ENCODE data around the gene VWA8. TPM values are rescaled to one million over a fixed set of nuclear protein-coding genes. Genes with fewer than 3 reads are reported as not detected.
A peak's percentile ranks its signal among the peaks of the same experiment; 100 is the strongest.

VWA8 gene
- total RNA-seq, 1 experiment from 2014 or later, result 22.6 TPM

- no peaks in the 10 kb centered on the region for H3K9me3 ChIP-seq (ENCODE audit: control insufficient read depth in 1 of 2, insufficient read depth in 1 of 2, low read depth in 1 of 2, low read length in 2 of 2)
- DNase-seq (ENCODE audit: low read depth, low spot score), result no peak
- H4K20me1 ChIP-seq (ENCODE audit: insufficient read depth), result no peaks in the 10 kb centered on the region
- ATAC-seq, result peak; percentile 84
- RAD21 ChIA-PET (ENCODE audit: low non-redundant PET in 1 of 2, low total read pairs in 2 of 2, uncharacterized antibody in 2 of 2, unreplicated experiment in 2 of 2), result no interaction called here
- intact Hi-C loops (cut with micrococcal nuclease), result no loop called here
- H3K4me3 ChIP-seq (replicated peaks in 1 of 2; ENCODE audit: low read depth in 1 of 2, low read length in 2 of 2), result no peak overlapping the region
- no peak for TF ChIP-seq EZH2 (IDR thresholded peaks at IDR 0.05)
- peak in 2 of 3 experiments; percentile 41 to 42; a peak in 4 of 6 replicates for TF ChIP-seq CTCF (IDR thresholded peaks at IDR 0.05 in 2 of 3, conservative IDR thresholded peaks at IDR 0.05 in 1 of 3; ENCODE audit: borderline replicate concordance in 1 of 3, insufficient read depth in 1 of 3, low read depth in 2 of 3, low read length in 2 of 3)
- TF ChIP-seq POLR2AphosphoS5 (IDR thresholded peaks at IDR 0.05; ENCODE audit: low read depth, low read length), result no peak
- no peak overlapping the region for H3K4me2 ChIP-seq (ENCODE audit: low read length)
- H3K9me2 ChIP-seq (ENCODE audit: insufficient read depth), result no peaks in the 10 kb centered on the region
- H2AFZ ChIP-seq (ENCODE audit: low read depth, low read length, poor library complexity, severe bottlenecking), result no peak overlapping the region
- H3K4me1 ChIP-seq (ENCODE audit: control insufficient read depth in 1 of 2, insufficient read depth in 2 of 2, low read length in 2 of 2), result peaks cover 5 to 26% of the 10 kb centered on the region in 2 experiments; a peak in 3 of 4 replicates
- BruUV-seq (replicated peaks), result no TSS peak
- H3K79me2 ChIP-seq (ENCODE audit: insufficient read depth, low read length), result no peaks in the 10 kb centered on the region
- H3K27ac ChIP-seq (ENCODE audit: low read depth, low read length), result no peak overlapping the region
- H3K36me3 ChIP-seq (ENCODE audit: control insufficient read depth in 1 of 2, insufficient read depth in 2 of 2, low read length in 2 of 2), result no peaks in the 10 kb centered on the region; a peak in 1 of 4 replicates
- POLR2A ChIA-PET, result no interaction called here
- CTCF ChIA-PET, result no interaction called here
- H3K27me3 ChIP-seq (ENCODE audit: insufficient read depth, low read length), result no peaks in the 10 kb centered on the region
- H3K9ac ChIP-seq (ENCODE audit: low read length), result no peak overlapping the region
Measured at GRCh38 chr13:41587490-41587889, 373.4 kb downstream of the VWA8 start.

GRCh38 chr13:41586216-41586615 is 374.7 kb downstream of the VWA8 start:
- POLR2A ChIA-PET, result no interaction called here
- TF ChIP-seq CBX3 (IDR thresholded peaks at IDR 0.05; ENCODE audit: low read depth), result no peak
- no peak for TF ChIP-seq POLR2AphosphoS5 (IDR thresholded peaks at IDR 0.05; ENCODE audit: low read depth, low read length)
- TF ChIP-seq, protein P1, sequence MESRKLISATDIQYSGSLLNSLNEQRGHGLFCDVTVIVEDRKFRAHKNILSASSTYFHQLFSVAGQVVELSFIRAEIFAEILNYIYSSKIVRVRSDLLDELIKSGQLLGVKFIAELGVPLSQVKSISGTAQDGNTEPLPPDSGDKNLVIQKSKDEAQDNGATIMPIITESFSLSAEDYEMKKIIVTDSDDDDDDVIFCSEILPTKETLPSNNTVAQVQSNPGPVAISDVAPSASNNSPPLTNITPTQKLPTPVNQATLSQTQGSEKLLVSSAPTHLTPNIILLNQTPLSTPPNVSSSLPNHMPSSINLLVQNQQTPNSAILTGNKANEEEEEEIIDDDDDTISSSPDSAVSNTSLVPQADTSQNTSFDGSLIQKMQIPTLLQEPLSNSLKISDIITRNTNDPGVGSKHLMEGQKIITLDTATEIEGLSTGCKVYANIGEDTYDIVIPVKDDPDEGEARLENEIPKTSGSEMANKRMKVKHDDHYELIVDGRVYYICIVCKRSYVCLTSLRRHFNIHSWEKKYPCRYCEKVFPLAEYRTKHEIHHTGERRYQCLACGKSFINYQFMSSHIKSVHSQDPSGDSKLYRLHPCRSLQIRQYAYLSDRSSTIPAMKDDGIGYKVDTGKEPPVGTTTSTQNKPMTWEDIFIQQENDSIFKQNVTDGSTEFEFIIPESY (IDR thresholded peaks at IDR 0.05; ENCODE audit: extremely low read depth, insufficient replicate concordance, low read length), result no peak
- no peak for TF ChIP-seq EGR1 (IDR thresholded peaks at IDR 0.05; ENCODE audit: low read depth)
- no peak for TF ChIP-seq YY1 (IDR thresholded peaks at IDR 0.05; ENCODE audit: extremely low read depth, insufficient replicate concordance, low read depth, low read length)
- TF ChIP-seq EZH2phosphoT487 (IDR thresholded peaks at IDR 0.05; ENCODE audit: borderline replicate concordance), result no peak
- TF ChIP-seq REST (IDR thresholded peaks at IDR 0.05; ENCODE audit: low read depth), result no peak
- no peak overlapping the region for H3K4me2 ChIP-seq (ENCODE audit: low read length)

More at GRCh38 chr13:41586216-41586615, 374.7 kb downstream of the VWA8 start:
- Histone ChIP-seq H2AFZ (ENCODE audit: low read depth, low read length, poor library complexity, severe bottlenecking) (no peak overlapping the region), H3K9me3 (ENCODE audit: control insufficient read depth in 1 of 2, insufficient read depth in 1 of 2, low read depth in 1 of 2, low read length in 2 of 2) (no peaks in the 10 kb centered on the region), H3K4me3 (replicated peaks in 1 of 2; ENCODE audit: low read depth in 1 of 2, low read length in 2 of 2) (no peak overlapping the region), H3K4me1 (ENCODE audit: control insufficient read depth in 1 of 2, insufficient read depth in 2 of 2, low read length in 2 of 2) (peaks cover 5 to 25% of the 10 kb centered on the region in 2 experiments; a peak in 3 of 4 replicates), H3K27ac (ENCODE audit: low read depth, low read length) (no peak overlapping the region), H3K36me3 (ENCODE audit: control insufficient read depth in 1 of 2, insufficient read depth in 2 of 2, low read length in 2 of 2) (no peaks in the 10 kb centered on the region; a peak in 1 of 4 replicates), H3K79me2 (ENCODE audit: insufficient read depth, low read length) (no peaks in the 10 kb centered on the region), H3K9ac (ENCODE audit: low read length) (no peak overlapping the region), H3K27me3 (ENCODE audit: insufficient read depth, low read length) (no peaks in the 10 kb centered on the region), H3K9me2 (ENCODE audit: insufficient read depth) (no peaks in the 10 kb centered on the region), H4K20me1 (ENCODE audit: insufficient read depth) (no peaks in the 10 kb centered on the region)
- intact Hi-C loops (cut with micrococcal nuclease), result no loop called here
- no TSS peak for BruUV-seq (replicated peaks)
- ChIA-PET CTCF (no interaction called here), RAD21 (ENCODE audit: low non-redundant PET in 1 of 2, low total read pairs in 2 of 2, uncharacterized antibody in 2 of 2, unreplicated experiment in 2 of 2) (no interaction called here)
- ATAC-seq, result no peak
- DNase-seq (ENCODE audit: low read depth, low spot score), result no peak

All from HCT116 (cell line).